ENCODE measurements around the gene HS3ST4. TPM values are rescaled to one million over a fixed set of nuclear protein-coding genes. Genes with fewer than 3 reads are reported as not detected.
A peak's percentile ranks its signal among the peaks of the same experiment; 100 is the strongest.

Gene HS3ST4
- total and polyA plus RNA-seq, 2 of the 8 experiments (the other 6 are each of a cell fraction or from before 2014, with no cell fraction given) = 1.9 to 3.3 TPM

- CTCF ChIA-PET (ENCODE audit: partially characterized antibody) = no interaction called here
- Histone ChIP-seq H2BK120ac (replicated peaks; ENCODE audit: low read depth, low read length) (no peak overlapping the region), H3K18ac (ENCODE audit: extremely low read depth, low read length) (no peak overlapping the region; the same call in 1 of the 2 replicates), H3K4me1 (replicated peaks in 1 of 4; ENCODE audit: control insufficient read depth in 3 of 4, insufficient read depth in 4 of 4, low read length in 3 of 4) (peaks cover 0 to 10% (median 4%) of the 10 kb centered on the region in 4 experiments; a peak in 5 of 7 replicates), H4K8ac (ENCODE audit: extremely low read depth, insufficient read depth, low read length) (no peak overlapping the region), H3K4me2 (ENCODE audit: insufficient read depth in 1 of 2, low read depth in 2 of 2, low read length in 2 of 2) (peak overlapping the region; percentile 83 to 98), H4K5ac (ENCODE audit: insufficient read length, low read depth, low read length) (no peak overlapping the region), H3K56ac (replicated peaks; ENCODE audit: insufficient read length, low read depth, low read length) (no peak overlapping the region), H3K79me1 (ENCODE audit: low read depth, low read length) (no peaks in the 10 kb centered on the region; the same call in 1 of the 2 replicates), H2AK5ac (ENCODE audit: low read depth, low read length) (no peak overlapping the region), H3K14ac (ENCODE audit: insufficient read length) (no peak overlapping the region), H3K9me3 (ENCODE audit: insufficient read depth in 2 of 2, low read depth in 1 of 2, low read length in 1 of 2) (no peaks in the 10 kb centered on the region), H3K9ac (replicated peaks in 1 of 4; ENCODE audit: extremely low read depth in 1 of 4, low read depth in 3 of 4, low read length in 3 of 4) (peak overlapping the region in 1 of 4 experiments; percentile 80; a peak in 1 of 7 replicates), H3K36me3 (ENCODE audit: control insufficient read depth in 2 of 4, insufficient read depth in 4 of 4, low read length in 3 of 4) (no peaks in the 10 kb centered on the region), H2BK5ac (ENCODE audit: low read depth, low read length) (no peak overlapping the region), H2BK20ac (ENCODE audit: low read length) (no peak overlapping the region), H3K4ac (replicated peaks; ENCODE audit: insufficient read length, low read depth, low read length) (no peak overlapping the region), H4K91ac (replicated peaks; ENCODE audit: insufficient read length, low read length) (no peak overlapping the region), H3K79me2 (ENCODE audit: control insufficient read depth in 1 of 2, insufficient read depth in 2 of 2, low read length in 2 of 2) (no peaks in the 10 kb centered on the region; a peak in 1 of 4 replicates), H3K27ac (ENCODE audit: low read depth, low read length) (no peak overlapping the region), H3K23ac (ENCODE audit: insufficient read length) (no peak overlapping the region), H2BK12ac (ENCODE audit: low read depth, low read length) (no peak overlapping the region), H2AFZ (ENCODE audit: low read length) (no peak overlapping the region), H4K20me1 (replicated peaks in 1 of 2; ENCODE audit: control insufficient read depth in 1 of 2, insufficient read depth in 2 of 2, low read length in 2 of 2) (peaks cover 1 to 6% of the 10 kb centered on the region in 2 experiments), H3K23me2 (ENCODE audit: low read depth, low read length) (peaks cover 17% of the 10 kb centered on the region), H2BK15ac (ENCODE audit: low read length) (no peak overlapping the region), H3K27me3 (replicated peaks in 1 of 4; ENCODE audit: control insufficient read depth in 3 of 4, extremely low read depth in 1 of 4, insufficient read depth in 3 of 4, low read length in 3 of 4) (peaks cover 3 to 26% (median 18%) of the 10 kb centered on the region in 4 experiments; a peak in 6 of 7 replicates), H3K4me3 (ENCODE audit: extremely low read depth in 1 of 4, insufficient read depth in 2 of 4, low read depth in 3 of 4, low read length in 4 of 4) (peak overlapping the region; percentile 64 to 85 (median 74))
- DNase-seq (ENCODE audit: low read depth in 1 of 2, low spot score in 2 of 2) (peak in 1 of 2 experiments; percentile 54), FAIRE-seq (no peak)
- POLR2A ChIA-PET (ENCODE audit: partially characterized antibody) = interaction anchor here (0.8 kb wide), 1 partner anchor 18 kb away, joined by 3 read pairs; no protein-coding TSS in a partner anchor
- TF ChIP-seq KDM5A (IDR thresholded peaks at IDR 0.05; ENCODE audit: low read length) (no peak), ATF2 (IDR thresholded peaks at IDR 0.05; ENCODE audit: low read length) (no peak), PHF8 (conservative IDR thresholded peaks at IDR 0.05; ENCODE audit: low read depth, low read length) (0 out of 2 replicates have a peak, but pooled peaks have one; percentile 13), KDM4A (IDR thresholded peaks at IDR 0.05; ENCODE audit: low read depth, low read length, severe bottlenecking) (peak; percentile 6), EP300 (IDR thresholded peaks at IDR 0.05; ENCODE audit: borderline replicate concordance in 1 of 2, low read depth in 2 of 2, low read length in 2 of 2) (0 out of 3 replicates have a peak, but pooled peaks of 1 of the 2 experiments have one; percentile 2)
- 2% methylated on average over 22 of the region's 56 CpGs; no CpG with 5 or more reads in 1 of the 2 experiments for WGBS, 2 experiments (ENCODE audit: extremely low coverage in 1 of 2, insufficient coverage in 1 of 2, insufficient read length in 1 of 2, insufficient replicate concordance in 2 of 2, low coverage in 1 of 2, low lambda C conversion rate in 2 of 2, missing lambda C conversion rate in 1 of 2)
These were observed 587 bp downstream of the HS3ST4 start for GRCh38 chr16:25692351-25692741.
